ENCODE results near the gene PRRG2. TPM values are rescaled to one million over a fixed set of nuclear protein-coding genes. Genes with fewer than 3 reads are reported as not detected.
A peak's percentile ranks its signal among the peaks of the same experiment; 100 is the strongest.

PRRG2 gene
- total and polyA plus RNA-seq, 9 of the 15 experiments (the other 6 are each of a cell fraction or from before 2014, with no cell fraction given): 0.06 to 1.1 (median 0.33) TPM

DNA sequence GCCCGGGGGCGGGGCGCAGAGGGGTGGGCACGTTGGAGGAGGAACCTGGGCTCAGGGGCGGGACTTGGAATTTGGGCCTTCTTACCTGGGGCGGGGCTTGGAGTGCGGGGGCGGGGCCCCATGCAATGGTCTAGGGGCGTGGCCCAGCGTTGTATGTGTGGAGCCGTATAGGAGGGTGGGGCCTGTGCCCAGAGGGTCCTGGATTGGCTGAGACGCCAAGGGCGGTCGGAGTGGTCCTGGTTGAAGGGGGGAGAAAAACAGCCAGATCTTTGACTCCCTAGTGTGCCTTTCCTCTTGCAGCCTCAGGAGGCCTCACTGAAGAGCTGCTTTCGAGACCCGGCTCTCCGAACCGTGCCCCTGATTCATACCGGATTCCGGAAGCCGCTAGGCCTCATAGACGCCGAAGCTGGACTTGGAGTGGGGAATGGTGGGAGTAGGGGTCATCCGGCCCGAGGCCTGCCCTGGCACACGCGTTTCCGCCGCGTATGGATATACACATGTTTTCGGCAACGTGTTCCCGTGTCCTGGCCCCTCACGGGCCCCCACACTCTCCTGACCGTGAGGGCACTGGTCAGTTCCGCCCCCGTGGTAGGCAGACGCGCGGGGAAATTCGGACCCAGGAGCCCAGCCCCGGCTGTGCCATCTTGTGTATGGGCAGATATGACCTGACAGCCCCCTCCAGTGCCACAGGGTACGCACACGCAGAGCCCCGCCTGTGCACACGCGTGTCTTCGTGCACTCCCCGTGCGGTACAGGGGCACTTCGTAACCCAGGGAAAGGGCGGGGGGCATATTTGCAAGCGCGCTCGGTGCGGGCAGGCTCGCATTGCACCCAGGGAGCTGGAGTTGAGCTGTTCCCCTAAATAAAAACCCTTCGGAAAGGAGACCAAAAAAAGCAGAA, 9.2 kb downstream of the PRRG2 start (continued):
- TF ChIP-seq, protein P1, sequence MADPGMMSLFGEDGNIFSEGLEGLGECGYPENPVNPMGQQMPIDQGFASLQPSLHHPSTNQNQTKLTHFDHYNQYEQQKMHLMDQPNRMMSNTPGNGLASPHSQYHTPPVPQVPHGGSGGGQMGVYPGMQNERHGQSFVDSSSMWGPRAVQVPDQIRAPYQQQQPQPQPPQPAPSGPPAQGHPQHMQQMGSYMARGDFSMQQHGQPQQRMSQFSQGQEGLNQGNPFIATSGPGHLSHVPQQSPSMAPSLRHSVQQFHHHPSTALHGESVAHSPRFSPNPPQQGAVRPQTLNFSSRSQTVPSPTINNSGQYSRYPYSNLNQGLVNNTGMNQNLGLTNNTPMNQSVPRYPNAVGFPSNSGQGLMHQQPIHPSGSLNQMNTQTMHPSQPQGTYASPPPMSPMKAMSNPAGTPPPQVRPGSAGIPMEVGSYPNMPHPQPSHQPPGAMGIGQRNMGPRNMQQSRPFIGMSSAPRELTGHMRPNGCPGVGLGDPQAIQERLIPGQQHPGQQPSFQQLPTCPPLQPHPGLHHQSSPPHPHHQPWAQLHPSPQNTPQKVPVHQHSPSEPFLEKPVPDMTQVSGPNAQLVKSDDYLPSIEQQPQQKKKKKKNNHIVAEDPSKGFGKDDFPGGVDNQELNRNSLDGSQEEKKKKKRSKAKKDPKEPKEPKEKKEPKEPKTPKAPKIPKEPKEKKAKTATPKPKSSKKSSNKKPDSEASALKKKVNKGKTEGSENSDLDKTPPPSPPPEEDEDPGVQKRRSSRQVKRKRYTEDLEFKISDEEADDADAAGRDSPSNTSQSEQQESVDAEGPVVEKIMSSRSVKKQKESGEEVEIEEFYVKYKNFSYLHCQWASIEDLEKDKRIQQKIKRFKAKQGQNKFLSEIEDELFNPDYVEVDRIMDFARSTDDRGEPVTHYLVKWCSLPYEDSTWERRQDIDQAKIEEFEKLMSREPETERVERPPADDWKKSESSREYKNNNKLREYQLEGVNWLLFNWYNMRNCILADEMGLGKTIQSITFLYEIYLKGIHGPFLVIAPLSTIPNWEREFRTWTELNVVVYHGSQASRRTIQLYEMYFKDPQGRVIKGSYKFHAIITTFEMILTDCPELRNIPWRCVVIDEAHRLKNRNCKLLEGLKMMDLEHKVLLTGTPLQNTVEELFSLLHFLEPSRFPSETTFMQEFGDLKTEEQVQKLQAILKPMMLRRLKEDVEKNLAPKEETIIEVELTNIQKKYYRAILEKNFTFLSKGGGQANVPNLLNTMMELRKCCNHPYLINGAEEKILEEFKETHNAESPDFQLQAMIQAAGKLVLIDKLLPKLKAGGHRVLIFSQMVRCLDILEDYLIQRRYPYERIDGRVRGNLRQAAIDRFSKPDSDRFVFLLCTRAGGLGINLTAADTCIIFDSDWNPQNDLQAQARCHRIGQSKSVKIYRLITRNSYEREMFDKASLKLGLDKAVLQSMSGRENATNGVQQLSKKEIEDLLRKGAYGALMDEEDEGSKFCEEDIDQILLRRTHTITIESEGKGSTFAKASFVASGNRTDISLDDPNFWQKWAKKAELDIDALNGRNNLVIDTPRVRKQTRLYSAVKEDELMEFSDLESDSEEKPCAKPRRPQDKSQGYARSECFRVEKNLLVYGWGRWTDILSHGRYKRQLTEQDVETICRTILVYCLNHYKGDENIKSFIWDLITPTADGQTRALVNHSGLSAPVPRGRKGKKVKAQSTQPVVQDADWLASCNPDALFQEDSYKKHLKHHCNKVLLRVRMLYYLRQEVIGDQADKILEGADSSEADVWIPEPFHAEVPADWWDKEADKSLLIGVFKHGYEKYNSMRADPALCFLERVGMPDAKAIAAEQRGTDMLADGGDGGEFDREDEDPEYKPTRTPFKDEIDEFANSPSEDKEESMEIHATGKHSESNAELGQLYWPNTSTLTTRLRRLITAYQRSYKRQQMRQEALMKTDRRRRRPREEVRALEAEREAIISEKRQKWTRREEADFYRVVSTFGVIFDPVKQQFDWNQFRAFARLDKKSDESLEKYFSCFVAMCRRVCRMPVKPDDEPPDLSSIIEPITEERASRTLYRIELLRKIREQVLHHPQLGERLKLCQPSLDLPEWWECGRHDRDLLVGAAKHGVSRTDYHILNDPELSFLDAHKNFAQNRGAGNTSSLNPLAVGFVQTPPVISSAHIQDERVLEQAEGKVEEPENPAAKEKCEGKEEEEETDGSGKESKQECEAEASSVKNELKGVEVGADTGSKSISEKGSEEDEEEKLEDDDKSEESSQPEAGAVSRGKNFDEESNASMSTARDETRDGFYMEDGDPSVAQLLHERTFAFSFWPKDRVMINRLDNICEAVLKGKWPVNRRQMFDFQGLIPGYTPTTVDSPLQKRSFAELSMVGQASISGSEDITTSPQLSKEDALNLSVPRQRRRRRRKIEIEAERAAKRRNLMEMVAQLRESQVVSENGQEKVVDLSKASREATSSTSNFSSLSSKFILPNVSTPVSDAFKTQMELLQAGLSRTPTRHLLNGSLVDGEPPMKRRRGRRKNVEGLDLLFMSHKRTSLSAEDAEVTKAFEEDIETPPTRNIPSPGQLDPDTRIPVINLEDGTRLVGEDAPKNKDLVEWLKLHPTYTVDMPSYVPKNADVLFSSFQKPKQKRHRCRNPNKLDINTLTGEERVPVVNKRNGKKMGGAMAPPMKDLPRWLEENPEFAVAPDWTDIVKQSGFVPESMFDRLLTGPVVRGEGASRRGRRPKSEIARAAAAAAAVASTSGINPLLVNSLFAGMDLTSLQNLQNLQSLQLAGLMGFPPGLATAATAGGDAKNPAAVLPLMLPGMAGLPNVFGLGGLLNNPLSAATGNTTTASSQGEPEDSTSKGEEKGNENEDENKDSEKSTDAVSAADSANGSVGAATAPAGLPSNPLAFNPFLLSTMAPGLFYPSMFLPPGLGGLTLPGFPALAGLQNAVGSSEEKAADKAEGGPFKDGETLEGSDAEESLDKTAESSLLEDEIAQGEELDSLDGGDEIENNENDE (IDR thresholded peaks at IDR 0.05; ENCODE audit: low read depth, low read length): no peak
- TF ChIP-seq BMI1 (IDR thresholded peaks at IDR 0.05; ENCODE audit: low read length): no peak
- no peak for TF ChIP-seq HNRNPH1 (optimal IDR thresholded peaks at IDR 0.05; ENCODE audit: low read depth, low read length)
- TF ChIP-seq, protein P2, sequence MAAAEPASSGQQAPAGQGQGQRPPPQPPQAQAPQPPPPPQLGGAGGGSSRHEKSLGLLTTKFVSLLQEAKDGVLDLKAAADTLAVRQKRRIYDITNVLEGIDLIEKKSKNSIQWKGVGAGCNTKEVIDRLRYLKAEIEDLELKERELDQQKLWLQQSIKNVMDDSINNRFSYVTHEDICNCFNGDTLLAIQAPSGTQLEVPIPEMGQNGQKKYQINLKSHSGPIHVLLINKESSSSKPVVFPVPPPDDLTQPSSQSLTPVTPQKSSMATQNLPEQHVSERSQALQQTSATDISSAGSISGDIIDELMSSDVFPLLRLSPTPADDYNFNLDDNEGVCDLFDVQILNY (CRISPR knock-in tag; IDR thresholded peaks at IDR 0.05): 0 out of 2 replicates have a peak, but pooled peaks have one; percentile 23
- no peak for TF ChIP-seq HDGF (IDR thresholded peaks at IDR 0.05)
- peak; percentile 65; the same call in 1 of the 2 replicates for TF ChIP-seq NR2C2 (CRISPR knock-in tag; IDR thresholded peaks at IDR 0.05)
- peak; percentile 59; the same call in 1 of the 2 replicates for TF ChIP-seq NR2C2 (tag; IDR thresholded peaks at IDR 0.05)
- TF ChIP-seq ZNF184 (CRISPR knock-in tag; IDR thresholded peaks at IDR 0.05): no peak
- no peak for TF ChIP-seq SMARCB1 (IDR thresholded peaks at IDR 0.05; ENCODE audit: insufficient read length, low read depth)
- TF ChIP-seq ZNF431 (CRISPR knock-in tag; IDR thresholded peaks at IDR 0.05): no peak
- no peak for TF ChIP-seq FOS (IDR thresholded peaks at IDR 0.05; ENCODE audit: extremely low read depth, insufficient read length)
- TF ChIP-seq BCL6 (CRISPR knock-in tag; IDR thresholded peaks at IDR 0.05): no peak
- TF ChIP-seq, protein P3, sequence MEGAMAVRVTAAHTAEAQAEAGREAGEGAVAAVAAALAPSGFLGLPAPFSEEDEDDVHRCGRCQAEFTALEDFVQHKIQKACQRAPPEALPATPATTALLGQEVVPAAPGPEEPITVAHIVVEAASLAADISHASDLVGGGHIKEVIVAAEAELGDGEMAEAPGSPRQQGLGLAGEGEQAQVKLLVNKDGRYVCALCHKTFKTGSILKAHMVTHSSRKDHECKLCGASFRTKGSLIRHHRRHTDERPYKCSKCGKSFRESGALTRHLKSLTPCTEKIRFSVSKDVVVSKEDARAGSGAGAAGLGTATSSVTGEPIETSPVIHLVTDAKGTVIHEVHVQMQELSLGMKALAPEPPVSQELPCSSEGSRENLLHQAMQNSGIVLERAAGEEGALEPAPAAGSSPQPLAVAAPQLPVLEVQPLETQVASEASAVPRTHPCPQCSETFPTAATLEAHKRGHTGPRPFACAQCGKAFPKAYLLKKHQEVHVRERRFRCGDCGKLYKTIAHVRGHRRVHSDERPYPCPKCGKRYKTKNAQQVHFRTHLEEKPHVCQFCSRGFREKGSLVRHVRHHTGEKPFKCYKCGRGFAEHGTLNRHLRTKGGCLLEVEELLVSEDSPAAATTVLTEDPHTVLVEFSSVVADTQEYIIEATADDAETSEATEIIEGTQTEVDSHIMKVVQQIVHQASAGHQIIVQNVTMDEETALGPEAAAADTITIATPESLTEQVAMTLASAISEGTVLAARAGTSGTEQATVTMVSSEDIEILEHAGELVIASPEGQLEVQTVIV (CRISPR knock-in tag; IDR thresholded peaks at IDR 0.05; ENCODE audit: borderline replicate concordance): no peak
